Measurements from ENCODE around the gene GREM2.

- no peak for TF ChIP-seq CTCF (conservative IDR thresholded peaks at IDR 0.05 in 1 of 2, IDR thresholded peaks at IDR 0.05 in 1 of 2; ENCODE audit: extremely low read depth in 1 of 2, insufficient read depth in 1 of 2, low read depth in 1 of 2, low read length in 2 of 2)
- no peak for TF ChIP-seq EZH2 (IDR thresholded peaks at IDR 0.05; ENCODE audit: borderline replicate concordance, low read length)
Observed at GRCh38 chr1:240567066-240567465, 44.9 kb downstream of the GREM2 start.

Measured in mammary epithelial cell (primary cell).